A673 (cell line): ENCODE data around the gene TECPR2. TPM values are rescaled to one million over a fixed set of nuclear protein-coding genes. Genes with fewer than 3 reads are reported as not detected.

ENCODE experiments used
- BruUV-seq: library from RNA; stranded (reverse); fragments of 400-500 nt; replicated peaks from 2 replicates; lab custom pipeline; 2021; lab: Mats Ljungman, UMichigan
- CTCF ChIA-PET: fragments of 300-600 bp; sonication (Branson Sonifier 250); formaldehyde crosslinking; loops from one replicate; lab custom pipeline; 2022; ENCODE audit warnings: antibody characterized with exemption; lab: Charles Lee
- POLR2A ChIA-PET: fragments of 300-600 bp; sonication (Branson Sonifier 250); formaldehyde crosslinking; loops from one replicate; lab custom pipeline; 2022; ENCODE audit warnings: antibody characterized with exemption; ENCODE audit not compliant: low non-redundant PET; lab: Charles Lee
- DNase-seq: peaks from one replicate; pipeline ENCODE4 v3.0.0-alpha.2; 2015; ENCODE audit warnings: low spot score
- H3K27ac ChIP-seq: fragments of 200-600 bp; sonication (generic); 2 replicates; pipeline ENCODE4 v1.5.1; 2016; ENCODE audit warnings: mixed run types, low read depth, mild to moderate bottlenecking, mixed read lengths, antibody characterized with exemption, low read length; ENCODE audit not compliant: poor library complexity, severe bottlenecking
- H3K27me3 ChIP-seq: fragments of 200-600 bp; sonication (generic); replicated peaks from 2 replicates; pipeline ENCODE4 v1.6.1; 2017; ENCODE audit warnings: mixed run types, low read depth, mild to moderate bottlenecking, mixed read lengths, antibody characterized with exemption, low read length; ENCODE audit not compliant: insufficient read depth, poor library complexity
- H3K36me3 ChIP-seq: fragments of 200-600 bp; sonication (generic); 2 replicates; pipeline ENCODE4 v1.6.1; 2016; ENCODE audit warnings: mixed run types, mild to moderate bottlenecking, mixed read lengths, antibody characterized with exemption, low read length; ENCODE audit not compliant: insufficient read depth, poor library complexity, severe bottlenecking
- H3K4me1 ChIP-seq: fragments of 200-600 bp; sonication (generic); 2 replicates; pipeline ENCODE4 v1.6.1; 2017; ENCODE audit warnings: mixed run types, mild to moderate bottlenecking, mixed read lengths, antibody characterized with exemption, low read length; ENCODE audit not compliant: insufficient read depth, poor library complexity, severe bottlenecking
- H3K4me3 ChIP-seq: fragments of 200-600 bp; sonication (generic); 2 replicates; pipeline ENCODE4 v1.5.1; 2016; ENCODE audit warnings: low read depth, mixed run types, mild to moderate bottlenecking, mixed read lengths, low read length; ENCODE audit not compliant: poor library complexity, severe bottlenecking
- H3K9me3 ChIP-seq: fragments of 200-600 bp; sonication (generic); 2 replicates; pipeline ENCODE4 v1.6.1; 2016; ENCODE audit warnings: mixed run types, low read depth, mild to moderate bottlenecking, mixed read lengths, antibody characterized with exemption, low read length; ENCODE audit not compliant: poor library complexity, severe bottlenecking
- CTCF ChIP-seq: fragments of 300-800, 200-600 bp; sonication (generic); conservative IDR thresholded peaks from 2 replicates; pipeline ENCODE4 v1.5.1; 2017; ENCODE audit warnings: low read depth, mild to moderate bottlenecking, antibody characterized with exemption, low read length, moderate library complexity, mixed read lengths
- EZH2 ChIP-seq: fragments of 200-600 bp; sonication (generic); IDR thresholded peaks from 2 replicates; pipeline ENCODE4 v1.6.1; 2017; ENCODE audit warnings: borderline replicate concordance, low read depth, mild to moderate bottlenecking, mixed read lengths, antibody characterized with exemption, low read length; ENCODE audit not compliant: poor library complexity, severe bottlenecking
- intact Hi-C: fragments of 100-400 bp; cut with micrococcal nuclease; formaldehyde crosslinking; loops from one replicate; pipeline ENCODE4 v1.10.0; 2022; ENCODE audit not compliant: unreplicated experiment
- total RNA-seq: library from RNA; stranded (reverse); gene quantifications from 2 replicates; pipeline ENCODE4 v1.2.3, GENCODE V29; 2021

Gene TECPR2
- total RNA-seq, 1 experiment from 2014 or later: 22.1 TPM

DNA sequence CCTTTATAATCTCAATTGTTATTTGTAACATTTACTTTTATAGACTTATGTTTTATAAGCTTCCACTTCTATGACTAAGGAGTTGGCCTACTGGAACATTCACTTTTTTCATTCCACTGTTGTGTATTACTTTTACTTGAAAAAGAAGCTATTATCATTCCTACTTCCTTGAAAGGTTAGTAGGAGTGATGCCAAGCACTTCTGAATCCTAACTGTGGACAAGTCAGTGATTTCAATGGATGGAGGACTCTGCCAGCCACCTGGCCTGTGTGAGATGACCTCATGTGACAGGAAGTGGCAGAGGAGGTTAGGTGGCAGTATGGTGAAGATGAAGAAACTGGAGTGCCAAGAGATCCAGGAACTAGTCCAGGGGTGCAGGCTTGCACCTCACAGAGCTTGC, 46.0 kb downstream of the TECPR2 start:
- TF ChIP-seq EZH2: no peak
- TF ChIP-seq CTCF: no peak
- no peak for DNase-seq
- ChIA-PET POLR2A (no interaction called here), CTCF (no interaction called here)
- Histone ChIP-seq H3K4me3 (no peak overlapping the region), H3K27ac (no peak overlapping the region), H3K4me1 (no peaks in the 10 kb centered on the region), H3K27me3 (no peaks in the 10 kb centered on the region), H3K9me3 (no peaks in the 10 kb centered on the region), H3K36me3 (no peaks in the 10 kb centered on the region)
- no TSS peak for BruUV-seq
- intact Hi-C loops: no loop called here

DNA sequence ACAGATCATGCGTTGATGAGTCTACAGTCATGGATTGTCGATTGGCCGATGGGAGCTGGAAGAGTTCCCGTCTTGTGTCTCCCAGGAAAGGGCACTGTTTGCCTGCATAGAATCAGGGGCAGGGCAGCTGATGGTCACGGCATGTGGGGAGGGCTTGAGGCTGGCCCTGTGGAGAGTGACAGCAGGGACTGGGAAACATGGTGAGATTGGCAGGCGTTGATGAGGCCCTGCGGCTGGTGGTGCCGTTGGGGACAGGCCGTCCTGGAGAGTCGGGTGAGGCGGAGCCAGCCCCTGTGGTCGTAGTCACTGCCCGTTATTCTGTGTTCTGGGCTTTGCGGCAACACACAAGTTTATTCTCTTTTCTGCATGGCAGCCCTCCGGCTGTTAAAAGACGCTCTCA, 52.9 kb downstream of the TECPR2 start:
- H3K36me3 ChIP-seq: no peaks in the 10 kb centered on the region
- no peak for DNase-seq
- no peak for TF ChIP-seq CTCF
- no peak for TF ChIP-seq EZH2
- no TSS peak for BruUV-seq
- intact Hi-C loops: no loop called here
- ChIA-PET POLR2A (no interaction called here), CTCF (no interaction called here)
- H3K27me3 ChIP-seq: no peaks in the 10 kb centered on the region
- H3K4me1 ChIP-seq: no peaks in the 10 kb centered on the region
- H3K4me3 ChIP-seq: no peak overlapping the region
- no peaks in the 10 kb centered on the region for H3K9me3 ChIP-seq
- H3K27ac ChIP-seq: no peak overlapping the region

GRCh38 chr14:102417001-102417431, 54.3 kb downstream of the TECPR2 start:
- no peaks in the 10 kb centered on the region for H3K27me3 ChIP-seq
- H3K9me3 ChIP-seq: no peaks in the 10 kb centered on the region
- intact Hi-C loops: no loop called here
- DNase-seq: no peak
- H3K4me3 ChIP-seq: no peak overlapping the region
- H3K36me3 ChIP-seq: no peaks in the 10 kb centered on the region
- H3K27ac ChIP-seq: no peak overlapping the region
- no peaks in the 10 kb centered on the region for H3K4me1 ChIP-seq
- ChIA-PET POLR2A (no interaction called here), CTCF (no interaction called here)
- TF ChIP-seq CTCF: no peak
- no peak for TF ChIP-seq EZH2
- BruUV-seq: no TSS peak
